ENCODE data around the gene RNGTT. TPM values are rescaled to one million over a fixed set of nuclear protein-coding genes. Genes with fewer than 3 reads are reported as not detected.

RNGTT gene
- total and polyA plus RNA-seq, 8 donors = 1.7 to 6.1 (median 2.9) TPM

- intact Hi-C loops (cut with DNase I) = no loop called here
- DNase-seq = no peak
These were observed 393.5 kb downstream of the RNGTT start for GRCh38 chr6:88569959-88570358.

GRCh38 chr6:88567696-88568095 lies 395.7 kb downstream of the RNGTT start:
- Histone ChIP-seq H3K4me3 (no peak overlapping the region), H3K27me3 (no peaks in the 10 kb centered on the region), H3K36me3 (no peaks in the 10 kb centered on the region), H3K9me3 (no peaks in the 10 kb centered on the region), H3K4me1 (no peaks in the 10 kb centered on the region), H3K27ac (no peak overlapping the region)
- ATAC-seq (no peak), DNase-seq (no peak), FAIRE-seq (no peak)
- 58 to 66% methylated on average over 2 of the region's 2 CpGs for WGBS, 2 donors
- intact Hi-C loops (cut with DNase I) = no loop called here
- no peak for TF ChIP-seq CTCF (IDR thresholded peaks at IDR 0.05)

More at GRCh38 chr6:88569959-88570358, 393.5 kb downstream of the RNGTT start:
- H3K9me3 ChIP-seq = no peaks in the 10 kb centered on the region
- no peak overlapping the region for H3K4me3 ChIP-seq
- no peaks in the 10 kb centered on the region for H3K4me1 ChIP-seq
- H3K27ac ChIP-seq = no peak overlapping the region
- ATAC-seq (no peak), FAIRE-seq (no peak)
- no peaks in the 10 kb centered on the region for H3K36me3 ChIP-seq
- no peaks in the 10 kb centered on the region for H3K27me3 ChIP-seq
- no peak for TF ChIP-seq CTCF (IDR thresholded peaks at IDR 0.05)

- Histone ChIP-seq H3K36me3 (no peaks in the 10 kb centered on the region), H3K4me3 (no peak overlapping the region), H3K9me3 (no peaks in the 10 kb centered on the region), H3K4me1 (no peaks in the 10 kb centered on the region), H3K27me3 (no peaks in the 10 kb centered on the region), H3K27ac (no peak overlapping the region)
- DNase-seq (no peak), FAIRE-seq (no peak), ATAC-seq (no peak)
- no peak for TF ChIP-seq CTCF (IDR thresholded peaks at IDR 0.05)
- intact Hi-C loops (cut with DNase I) = no loop called here
- 51 to 56% methylated on average over 8 of the region's 8 CpGs for WGBS, 2 donors
These were observed 396.5 kb downstream of the RNGTT start for GRCh38 chr6:88566746-88567534.

GRCh38 chr6:88565836-88566235 lies 397.6 kb downstream of the RNGTT start:
- no peak overlapping the region for H3K27ac ChIP-seq
- TF ChIP-seq CTCF (IDR thresholded peaks at IDR 0.05) = no peak
- no peaks in the 10 kb centered on the region for H3K36me3 ChIP-seq
- no peak for ATAC-seq
- 52 to 63% methylated on average over 6 of the region's 6 CpGs for WGBS, 2 donors
- no peak overlapping the region for H3K4me3 ChIP-seq
- DNase-seq = no peak
- H3K9me3 ChIP-seq = no peaks in the 10 kb centered on the region
- intact Hi-C loops (cut with DNase I) = no loop called here
- H3K27me3 ChIP-seq = no peaks in the 10 kb centered on the region
- no peak for FAIRE-seq
- no peaks in the 10 kb centered on the region for H3K4me1 ChIP-seq

GRCh38 chr6:88565409-88565811 lies 398.0 kb downstream of the RNGTT start:
- intact Hi-C loops (cut with DNase I) = no loop called here
- whole genome bisulfite sequencing, 2 donors = 57 to 66% methylated on average over 7 of the region's 7 CpGs

More at GRCh38 chr6:88565409-88565811, 398.0 kb downstream of the RNGTT start:
- H3K27me3 ChIP-seq = no peaks in the 10 kb centered on the region
- FAIRE-seq = no peak
- no peaks in the 10 kb centered on the region for H3K9me3 ChIP-seq
- no peak overlapping the region for H3K4me3 ChIP-seq
- H3K4me1 ChIP-seq = no peaks in the 10 kb centered on the region
- no peak for DNase-seq
- no peaks in the 10 kb centered on the region for H3K36me3 ChIP-seq
- H3K27ac ChIP-seq = no peak overlapping the region
- ATAC-seq = no peak
- no peak for TF ChIP-seq CTCF (IDR thresholded peaks at IDR 0.05)

Measured in pancreas (tissue), 10 donors.